KG1 (cell line): ENCODE measurements around the gene PRSS53.
"Not testable (repeated sequence)": the region's sequence is repeated elsewhere in the genome, so short reads cannot be mapped to it uniquely, and the experiment has no call there.

ENCODE experiments used
- DNase-seq: peaks from one replicate; lab custom pipeline; 2025; lab: John Stamatoyannopoulos, UW

The PRSS53 gene

DNA sequence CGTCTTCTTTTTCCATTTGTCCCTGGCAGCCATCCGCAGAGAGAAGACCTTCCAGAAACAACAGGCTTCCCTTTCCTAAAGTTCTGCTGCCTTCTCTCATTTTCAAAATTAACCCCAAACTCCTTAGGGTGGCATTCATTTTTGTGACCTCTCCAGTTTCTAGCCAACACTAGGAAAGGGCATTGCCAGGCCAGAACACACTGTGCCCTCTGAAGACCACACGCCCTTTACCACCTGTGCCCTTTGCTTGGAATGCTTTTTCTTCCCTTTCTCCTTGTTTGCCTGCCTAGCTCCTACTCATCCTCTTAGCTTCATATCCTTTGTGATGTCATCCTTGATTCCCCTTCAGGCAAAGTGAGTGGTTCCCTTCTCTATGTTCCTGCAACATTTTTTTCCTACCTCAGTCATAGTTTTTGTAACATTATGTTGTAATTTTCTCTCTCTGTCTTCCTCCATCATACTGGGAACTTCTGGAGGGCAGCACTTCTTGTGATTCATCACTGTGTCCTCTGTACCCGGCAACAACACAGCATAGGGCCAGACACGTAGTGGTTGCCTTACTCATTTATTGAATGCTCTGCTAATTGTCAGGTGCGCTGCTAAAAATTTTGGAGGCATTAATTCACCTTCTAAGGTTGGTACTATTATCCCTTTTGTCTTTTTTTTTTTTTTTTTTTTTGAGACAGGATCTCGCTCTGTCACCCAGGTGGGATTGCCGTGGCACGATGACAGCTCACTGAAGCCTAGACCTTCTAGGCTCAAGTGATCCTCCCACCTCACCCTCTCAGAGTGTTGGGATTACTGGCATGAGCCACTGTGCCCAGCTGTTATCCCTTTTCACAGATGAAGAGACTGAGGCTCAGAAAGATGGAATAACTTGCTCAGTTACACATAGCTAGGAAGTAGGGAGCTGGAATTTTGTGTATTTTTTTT, 29.7 kb upstream of the PRSS53 start:
- DNase-seq: no peak

DNA sequence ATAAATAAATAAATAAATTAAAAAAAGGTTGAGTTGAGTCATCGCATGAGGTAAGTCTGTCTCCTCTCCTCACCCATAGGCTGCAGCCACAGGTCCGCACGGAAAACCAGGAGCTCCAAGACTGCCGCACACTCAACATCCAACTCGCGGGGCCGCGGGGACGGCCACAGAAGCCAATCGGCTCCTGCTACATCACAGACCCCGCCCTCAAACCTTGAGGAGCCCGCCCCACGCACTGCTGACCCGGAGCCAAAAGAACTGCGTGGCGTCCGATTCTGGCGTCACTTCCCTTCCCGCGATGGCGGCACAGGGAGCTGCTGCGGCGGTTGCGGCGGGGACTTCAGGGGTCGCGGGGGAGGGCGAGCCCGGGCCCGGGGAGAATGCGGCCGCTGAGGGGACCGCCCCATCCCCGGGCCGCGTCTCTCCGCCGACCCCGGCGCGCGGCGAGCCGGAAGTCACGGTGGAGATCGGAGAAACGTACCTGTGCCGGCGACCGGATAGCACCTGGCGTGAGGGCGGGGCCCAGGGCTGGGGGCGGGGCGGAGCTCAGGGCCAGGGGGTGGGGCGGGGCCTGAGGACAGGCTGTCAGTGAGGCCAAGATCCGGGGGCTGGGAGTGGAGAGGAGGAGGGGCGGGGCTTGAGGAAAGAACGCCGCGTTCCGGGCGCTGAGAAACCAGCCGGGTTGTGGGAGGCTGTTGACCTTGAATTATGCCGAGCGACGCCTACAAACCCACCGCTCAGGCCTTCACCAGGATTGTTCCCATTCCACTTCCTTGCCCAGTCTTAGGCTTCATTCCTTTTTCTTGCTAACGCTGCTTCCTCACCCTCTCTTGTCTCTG, 28.9 kb upstream of the PRSS53 start, which contains the start of gene KAT8:
TSS of gene KAT8 (plus strand) at position 281 of the 839 bp plus-strand sequence. CDS start at position 299, 18 bp downstream.
- DNase-seq: peak; percentile 93

DNA sequence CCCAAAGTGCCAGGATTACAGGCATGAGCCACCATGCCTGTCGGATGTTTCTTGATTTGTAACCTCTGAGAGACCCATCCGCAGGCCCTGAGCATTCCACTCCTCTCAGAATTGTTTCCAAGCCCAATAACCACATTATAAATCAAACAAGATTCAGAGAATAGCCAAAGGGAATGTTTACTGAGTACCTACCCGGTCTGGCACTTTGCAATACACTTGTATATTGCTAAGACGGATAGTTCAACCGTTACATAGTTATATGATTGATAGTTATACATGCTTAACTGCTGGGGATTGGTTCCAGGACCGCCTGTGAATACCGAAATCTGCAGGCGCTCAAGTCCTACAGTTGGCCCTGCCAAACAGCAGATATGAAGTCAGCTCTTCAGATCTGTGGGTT, 25.7 kb upstream of the PRSS53 start:
- no peak for DNase-seq

DNA sequence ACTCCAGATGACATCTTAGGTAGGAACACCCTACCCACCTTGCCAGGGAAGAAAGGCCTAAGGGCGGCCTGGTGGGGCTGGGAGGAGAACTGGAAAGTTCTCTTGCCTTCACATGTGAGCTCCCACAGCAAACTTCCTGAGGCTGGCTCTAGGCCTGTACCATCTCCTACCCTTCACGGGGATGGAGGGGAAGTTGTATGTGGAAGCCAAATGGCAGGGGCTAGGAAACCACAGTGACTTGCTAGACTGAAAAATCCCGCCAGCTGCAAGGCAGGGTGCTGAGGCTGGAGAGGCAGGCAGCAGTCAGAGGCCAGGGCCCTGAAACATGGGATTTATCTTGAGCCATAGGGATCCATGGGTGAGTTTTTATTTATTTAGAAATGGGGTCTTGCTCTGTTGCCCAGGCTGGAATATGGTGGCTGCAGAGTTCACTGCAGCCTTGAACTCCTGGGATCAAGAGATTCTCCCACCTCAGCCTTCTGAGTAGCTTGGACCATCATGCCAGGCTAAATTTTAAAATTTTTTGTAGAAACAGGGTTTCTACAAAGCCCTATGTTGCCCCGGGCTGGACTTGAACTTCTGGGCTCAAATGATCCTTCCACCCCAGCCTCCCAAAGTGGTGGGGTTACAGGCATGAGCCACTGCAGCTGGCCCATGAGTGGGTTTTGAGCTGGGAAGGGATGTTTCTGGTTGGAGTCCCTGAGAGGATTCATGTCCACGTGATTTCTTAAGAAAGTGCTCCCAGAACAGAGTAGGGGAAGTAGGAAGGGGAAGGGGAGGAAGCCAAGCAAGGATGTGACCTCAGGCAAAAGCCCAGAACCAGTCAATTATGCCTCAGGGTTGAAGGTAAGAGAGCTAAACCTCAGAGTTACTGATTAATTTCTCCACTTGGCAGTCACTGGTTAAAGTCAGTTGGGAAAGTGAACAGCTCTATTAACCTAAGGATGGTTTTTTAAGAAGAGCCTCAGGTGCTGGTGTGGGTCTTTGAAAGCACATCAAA, 24.7 kb upstream of the PRSS53 start:
- DNase-seq: no peak

DNA sequence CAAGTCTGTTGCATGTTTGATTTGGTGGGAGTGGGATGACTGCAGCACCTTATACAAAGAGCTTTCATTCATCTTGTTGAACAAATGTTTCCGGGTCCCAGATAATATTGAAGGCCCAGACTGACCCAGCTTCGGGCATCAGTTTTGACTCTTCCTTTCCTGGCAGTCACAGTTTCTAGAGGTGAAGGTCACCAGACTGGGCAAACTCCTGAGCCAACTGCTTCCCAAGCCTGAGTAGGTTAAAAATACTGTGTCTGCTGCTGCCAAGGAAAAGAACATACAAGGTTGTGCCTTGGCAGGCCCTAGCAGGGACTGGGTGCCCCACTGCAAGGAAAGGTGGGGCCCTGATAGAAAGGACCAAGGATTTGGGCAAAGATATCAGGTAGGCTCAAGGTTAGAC, 24.0 kb upstream of the PRSS53 start:
- no peak for DNase-seq

DNA sequence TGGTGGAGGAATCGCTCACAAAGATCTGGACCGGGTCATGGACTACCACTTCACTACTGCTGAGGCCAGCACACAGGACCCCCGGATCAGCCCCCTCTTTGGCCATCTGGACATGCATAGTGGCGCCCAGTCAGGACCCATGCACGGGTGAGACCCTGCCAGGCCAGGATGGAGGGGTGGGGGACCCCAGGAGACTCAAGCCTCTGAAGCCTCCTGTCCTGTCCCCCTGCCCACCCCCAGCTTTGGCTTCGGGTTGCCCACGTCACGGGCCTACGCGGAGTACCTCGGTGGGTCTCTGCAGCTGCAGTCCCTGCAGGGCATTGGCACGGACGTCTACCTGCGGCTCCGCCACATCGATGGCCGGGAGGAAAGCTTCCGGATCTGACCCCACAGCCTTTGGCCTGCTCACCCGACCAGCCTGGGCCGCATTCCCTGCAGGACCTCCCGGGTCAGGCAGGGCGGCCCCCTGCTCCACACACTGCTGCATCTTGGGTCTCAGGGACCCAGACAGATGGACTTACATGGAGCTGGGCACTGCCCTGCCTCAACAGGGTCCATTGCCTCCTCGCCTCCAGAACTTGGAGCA, 23.2 kb upstream of the PRSS53 start:
- DNase-seq: no peak

DNA sequence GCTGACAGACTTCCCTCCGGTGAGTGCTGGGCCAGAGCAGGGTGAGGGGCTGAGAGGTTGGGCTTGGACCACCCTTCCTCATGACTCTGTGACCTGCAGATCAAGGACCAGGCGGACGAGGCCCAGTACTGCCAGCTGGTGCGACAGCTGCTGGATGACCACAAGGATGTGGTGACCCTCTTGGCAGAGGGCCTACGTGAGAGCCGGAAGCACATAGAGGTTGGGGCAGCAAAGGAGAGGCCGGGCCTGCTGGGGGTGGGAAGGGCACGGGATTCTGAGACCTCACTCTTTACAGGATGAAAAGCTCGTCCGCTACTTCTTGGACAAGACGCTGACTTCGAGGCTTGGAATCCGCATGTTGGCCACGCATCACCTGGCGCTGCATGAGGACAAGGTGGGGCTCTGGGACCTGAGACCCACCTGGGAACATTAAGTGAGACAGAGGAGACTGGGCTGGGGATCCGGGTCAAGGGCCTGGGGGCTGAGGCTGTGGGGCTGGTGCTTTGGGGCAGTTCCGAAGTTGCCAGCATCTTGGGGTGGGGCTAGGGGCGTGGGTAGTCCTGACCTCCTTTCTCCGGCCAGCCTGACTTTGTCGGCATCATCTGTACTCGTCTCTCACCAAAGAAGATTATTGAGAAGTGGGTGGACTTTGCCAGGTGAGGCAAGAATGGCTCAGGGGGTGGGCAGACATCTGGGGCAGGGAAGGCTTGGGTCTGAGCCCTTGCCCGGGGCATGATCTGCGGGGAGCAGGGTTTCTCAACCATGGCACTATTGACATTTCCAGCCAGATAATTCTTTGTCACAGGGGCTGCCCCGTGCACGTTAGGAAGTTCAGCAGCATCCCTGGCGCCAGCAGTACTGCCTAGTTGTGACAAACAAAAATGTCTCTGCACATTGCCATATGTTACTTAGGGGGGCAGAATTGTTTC, 21.6 kb upstream of the PRSS53 start:
- no peak for DNase-seq

DNA sequence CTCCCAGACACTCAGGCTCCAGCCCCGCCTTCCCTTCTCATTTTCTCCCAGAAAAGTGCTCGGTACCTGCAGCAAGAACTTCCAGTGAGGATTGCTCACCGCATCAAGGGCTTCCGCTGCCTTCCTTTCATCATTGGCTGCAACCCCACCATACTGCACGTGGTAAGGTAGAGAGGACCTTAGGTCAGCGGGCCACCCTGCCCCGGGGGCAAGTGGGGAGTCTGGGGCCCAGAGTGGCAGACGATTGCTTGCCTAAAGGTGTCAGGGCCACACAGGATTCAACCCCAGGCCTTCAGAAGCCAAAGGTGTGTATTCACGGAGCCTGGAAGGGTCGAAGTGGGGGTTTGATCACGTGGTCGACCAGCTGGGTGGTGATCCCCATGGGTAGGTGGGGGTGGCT, 20.9 kb upstream of the PRSS53 start:
- no peak for DNase-seq

DNA sequence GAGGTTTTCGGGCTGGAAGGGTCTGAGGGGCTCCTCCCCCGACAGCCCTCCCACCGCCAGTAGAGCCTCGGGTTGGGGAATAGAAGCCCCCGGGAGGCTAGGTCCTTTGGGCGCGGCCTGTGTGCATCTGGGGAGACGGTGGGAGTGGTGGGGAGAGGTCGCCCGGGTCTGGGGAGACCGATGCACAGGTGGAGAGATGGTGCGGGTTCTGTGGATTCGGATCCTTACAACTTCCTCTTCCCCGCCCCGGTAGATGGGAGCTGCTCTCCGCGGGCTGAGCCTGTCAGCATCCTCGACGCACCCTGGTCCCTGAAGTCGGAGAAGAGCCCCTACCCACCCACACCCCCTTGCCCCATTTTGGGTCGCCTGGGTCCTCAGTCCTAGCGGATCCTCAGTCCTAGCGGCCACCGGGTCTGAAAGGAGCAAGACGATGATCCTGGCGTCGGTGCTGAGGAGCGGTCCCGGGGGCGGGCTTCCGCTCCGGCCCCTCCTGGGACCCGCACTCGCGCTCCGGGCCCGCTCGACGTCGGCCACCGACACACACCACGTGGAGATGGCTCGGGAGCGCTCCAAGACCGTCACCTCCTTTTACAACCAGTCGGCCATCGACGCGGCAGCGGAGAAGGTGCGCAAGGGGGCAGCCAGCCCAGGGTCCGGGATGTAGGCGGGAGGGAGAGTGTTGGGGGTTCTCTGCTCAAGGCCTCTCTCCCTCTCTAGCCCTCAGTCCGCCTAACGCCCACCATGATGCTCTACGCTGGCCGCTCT, 20.2 kb upstream of the PRSS53 start:
- DNase-seq: no peak

DNA sequence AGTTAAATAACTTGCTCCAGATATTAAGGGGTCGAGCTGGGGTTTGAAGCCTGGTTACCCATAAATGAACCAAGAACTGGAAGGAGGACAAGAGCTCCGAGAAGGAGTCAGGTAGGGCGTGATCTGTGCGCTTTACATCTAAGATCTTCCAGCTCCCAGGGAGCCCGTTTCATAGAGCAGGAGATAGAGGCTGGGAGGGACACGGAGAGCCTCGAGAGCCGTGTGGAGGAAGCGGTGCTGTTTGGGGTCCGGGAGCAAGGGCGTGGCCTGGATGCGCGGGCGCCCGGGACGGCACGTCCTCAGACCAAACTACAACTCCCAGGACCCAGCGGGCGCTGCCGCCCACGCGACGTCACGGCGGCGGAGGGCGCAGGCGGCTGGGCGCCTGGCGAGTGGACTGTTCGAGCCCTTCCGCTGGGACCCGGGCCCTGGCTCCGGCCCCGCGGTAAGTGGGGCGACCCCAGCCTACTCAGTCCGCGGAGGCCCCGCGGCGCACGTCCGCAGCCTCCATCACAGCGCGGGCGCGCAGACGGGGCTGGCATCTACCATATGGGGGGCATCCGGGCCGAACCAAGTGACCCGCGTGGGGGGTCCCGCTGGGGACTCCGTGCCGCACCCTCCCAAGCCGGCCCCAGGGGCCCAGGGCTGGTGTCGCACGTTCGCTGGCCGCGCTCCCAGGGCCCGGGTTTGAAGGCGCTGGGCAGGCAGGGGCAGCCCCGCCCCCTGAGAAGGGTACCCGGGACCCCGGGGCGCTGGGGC, 19.5 kb upstream of the PRSS53 start, which contains the start of gene BCKDK:
TSS of gene BCKDK (plus strand) at position 352 of the 759 bp plus-strand sequence. CDS start 838 bp downstream, outside the sequence.
- DNase-seq: peak; percentile 14

DNA sequence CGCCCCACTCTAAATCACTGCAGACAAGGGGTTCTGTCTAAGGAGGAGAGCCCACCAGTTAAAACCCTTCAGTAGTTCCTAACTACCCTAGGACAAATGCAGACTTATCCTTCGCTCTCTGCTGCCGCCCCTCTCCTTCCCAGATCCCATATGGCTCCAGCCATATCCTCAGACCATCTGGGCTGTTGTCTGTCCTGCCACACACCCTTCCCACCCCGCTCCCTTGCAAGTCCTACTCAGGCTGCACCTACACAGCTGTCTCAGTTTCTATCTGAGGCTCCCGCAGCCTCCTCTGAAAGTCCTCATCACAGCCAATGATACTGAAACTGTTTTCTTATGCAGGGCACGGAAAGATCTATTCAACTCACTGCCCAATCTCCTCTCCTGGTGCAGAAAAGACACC, 18.7 kb upstream of the PRSS53 start:
- no peak for DNase-seq

DNA sequence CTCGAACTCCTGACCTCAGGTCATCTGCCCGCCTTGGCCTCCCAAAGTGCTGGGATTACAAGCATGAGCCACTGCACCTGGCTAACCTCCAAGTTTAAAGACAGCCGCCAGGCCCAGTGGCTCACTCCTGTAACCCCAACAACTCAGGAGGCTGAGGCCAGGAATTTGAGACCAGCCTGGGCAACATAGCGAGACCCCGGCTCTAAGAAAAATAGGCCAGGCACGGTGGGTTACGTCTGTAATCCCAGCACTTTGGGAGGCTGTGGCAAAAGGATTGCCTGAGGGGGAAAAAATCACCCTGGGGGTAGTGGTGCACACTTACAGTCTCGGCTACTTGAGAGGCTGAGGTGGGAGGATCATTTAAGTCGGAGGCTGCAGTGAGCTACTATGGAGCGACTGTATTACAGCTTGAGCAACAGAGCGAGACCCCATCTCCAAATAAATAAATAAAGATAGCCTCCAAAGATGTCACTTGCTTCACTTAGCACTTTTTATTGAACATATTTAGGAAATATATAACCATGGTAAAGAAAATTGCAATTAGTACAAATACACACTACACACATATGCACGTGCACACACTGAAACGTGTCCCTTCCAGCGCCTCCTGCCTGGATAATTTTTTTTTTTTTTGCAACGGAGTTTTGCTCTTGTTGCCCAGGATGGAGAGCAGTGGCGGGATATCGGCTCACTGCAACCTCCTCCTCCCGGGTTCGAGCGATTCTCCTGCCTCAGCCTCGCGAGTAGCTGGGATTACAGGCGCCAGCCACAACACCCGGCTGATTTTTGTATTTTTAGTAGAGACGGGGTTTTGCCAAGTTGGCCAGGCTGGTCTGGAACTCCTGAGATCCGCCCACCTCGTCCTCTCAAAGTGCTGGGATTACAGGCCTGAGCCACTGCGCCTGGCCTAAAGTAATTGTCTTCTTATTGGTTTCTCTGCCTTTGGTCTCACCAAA, 18.0 kb upstream of the PRSS53 start:
- no peak for DNase-seq

DNA sequence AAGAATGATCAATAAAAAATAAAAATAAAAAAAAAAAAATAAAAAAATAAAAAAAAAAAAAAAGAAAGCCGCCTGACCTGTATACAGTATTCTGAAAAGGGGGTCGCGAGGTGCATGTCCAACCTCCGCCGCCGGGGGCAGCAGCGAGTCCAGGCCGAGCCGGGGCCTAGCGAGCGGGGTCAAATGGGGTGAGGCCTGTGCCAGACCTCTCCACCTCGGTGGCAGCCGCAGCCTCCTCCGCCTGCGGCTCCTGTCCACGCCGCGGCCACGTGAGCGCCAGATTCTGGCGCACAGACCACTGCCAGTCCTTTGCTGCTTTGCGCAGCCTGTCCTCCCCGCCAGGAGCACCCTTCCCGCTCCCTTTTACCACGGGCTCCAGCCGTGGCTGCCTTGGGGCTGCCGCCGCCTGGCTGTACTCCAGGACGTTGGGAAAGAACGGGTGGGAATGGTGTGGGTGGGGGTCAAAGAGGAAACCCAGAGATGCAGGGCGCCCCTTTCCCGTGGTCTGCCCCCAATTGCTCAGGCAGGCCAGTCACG, 17.0 kb upstream of the PRSS53 start:
- DNase-seq: no peak

DNA sequence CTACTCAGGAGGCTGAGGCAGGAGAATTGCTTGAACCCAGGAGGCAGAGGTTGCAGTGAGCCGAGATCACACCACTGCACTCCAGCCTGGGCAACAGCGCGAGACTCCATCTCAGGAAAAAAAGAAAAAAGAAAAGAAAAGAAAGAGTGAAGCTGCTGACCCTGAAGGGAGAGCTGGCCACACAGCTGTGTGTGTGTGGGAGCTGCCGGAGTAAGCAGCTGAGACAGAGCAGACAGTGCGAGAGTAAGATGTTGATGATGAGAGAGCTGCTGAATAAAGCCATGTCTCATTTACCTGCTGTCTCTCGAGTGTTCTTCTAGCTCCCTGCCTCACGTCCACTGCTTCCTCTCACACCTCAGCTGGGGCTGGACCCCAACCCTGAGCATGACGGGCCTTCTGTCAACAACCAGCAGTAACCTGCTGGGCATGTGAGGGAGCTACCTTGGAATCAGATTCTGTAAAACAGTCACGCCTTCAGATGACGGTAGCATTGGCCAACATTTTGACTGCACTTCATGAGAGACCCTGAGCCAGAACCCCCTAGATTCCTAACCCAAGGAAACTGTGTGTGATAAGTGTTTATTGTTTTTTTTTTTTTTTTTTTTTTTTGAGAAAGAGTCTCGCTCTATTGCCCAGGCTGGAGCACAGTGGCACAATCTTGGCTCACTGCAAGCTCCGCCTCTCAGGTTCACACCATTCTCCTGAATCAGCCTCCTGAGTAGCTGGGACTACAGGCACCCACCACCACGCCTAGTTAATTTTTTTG, 12.3 kb upstream of the PRSS53 start:
- DNase-seq: not testable (repeated sequence)

DNA sequence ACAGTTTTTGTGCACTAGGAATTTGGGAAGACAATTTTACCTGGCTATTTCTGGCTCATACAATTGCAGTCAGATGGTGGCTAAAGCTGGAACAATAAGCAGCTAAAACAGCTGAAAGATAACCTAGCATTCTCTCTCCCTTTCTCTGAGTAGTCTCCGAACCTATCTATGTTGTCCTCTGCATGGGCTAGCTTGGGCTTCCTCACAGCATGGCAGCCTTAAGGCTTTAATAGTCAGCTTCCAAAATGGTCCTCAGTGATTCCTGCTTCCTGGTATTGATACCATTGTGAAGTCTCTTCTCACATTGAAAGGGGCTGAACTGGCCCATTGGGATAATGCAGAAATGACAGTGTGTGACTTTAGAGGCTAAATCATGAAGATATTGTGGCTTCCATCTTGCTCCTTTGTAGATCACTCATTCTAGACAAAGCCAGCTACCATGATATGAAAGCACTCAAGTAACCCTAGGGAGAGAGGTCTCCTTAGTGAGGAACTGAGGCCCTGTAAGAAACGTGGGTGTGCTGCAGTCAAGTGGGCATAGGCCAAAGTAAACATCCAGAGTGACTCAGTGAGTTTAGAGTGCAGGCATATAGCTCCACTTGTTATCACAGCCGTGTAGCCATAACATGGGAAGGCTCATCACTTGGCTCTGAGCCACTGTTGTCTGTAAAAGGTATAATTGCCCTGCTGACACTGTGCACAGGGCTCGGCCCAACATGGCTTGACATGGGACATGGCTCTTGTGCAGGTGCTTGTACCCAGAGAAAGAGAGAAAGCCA, 11.3 kb upstream of the PRSS53 start:
- DNase-seq: no peak
